AG10803 (cell line): ENCODE measurements around the gene TMUB1.
"Not testable (repeated sequence)": the region's sequence is repeated elsewhere in the genome, so short reads cannot be mapped to it uniquely, and the experiment has no call there.

Source experiments
- DNase-seq: peaks from one replicate; pipeline ENCODE4 v3.0.0; 2010; ENCODE audit warnings: low read depth
- H3K4me3 ChIP-seq: 2 replicates; pipeline ENCODE4 v1.5.1; 2011; ENCODE audit warnings: mild to moderate bottlenecking, low read length, control low read depth
- CTCF ChIP-seq: conservative IDR thresholded peaks from 2 replicates; pipeline ENCODE4 v1.5.1; 2011; ENCODE audit warnings: mild to moderate bottlenecking, low read length, control low read depth, inconsistent platforms

The TMUB1 gene

DNA sequence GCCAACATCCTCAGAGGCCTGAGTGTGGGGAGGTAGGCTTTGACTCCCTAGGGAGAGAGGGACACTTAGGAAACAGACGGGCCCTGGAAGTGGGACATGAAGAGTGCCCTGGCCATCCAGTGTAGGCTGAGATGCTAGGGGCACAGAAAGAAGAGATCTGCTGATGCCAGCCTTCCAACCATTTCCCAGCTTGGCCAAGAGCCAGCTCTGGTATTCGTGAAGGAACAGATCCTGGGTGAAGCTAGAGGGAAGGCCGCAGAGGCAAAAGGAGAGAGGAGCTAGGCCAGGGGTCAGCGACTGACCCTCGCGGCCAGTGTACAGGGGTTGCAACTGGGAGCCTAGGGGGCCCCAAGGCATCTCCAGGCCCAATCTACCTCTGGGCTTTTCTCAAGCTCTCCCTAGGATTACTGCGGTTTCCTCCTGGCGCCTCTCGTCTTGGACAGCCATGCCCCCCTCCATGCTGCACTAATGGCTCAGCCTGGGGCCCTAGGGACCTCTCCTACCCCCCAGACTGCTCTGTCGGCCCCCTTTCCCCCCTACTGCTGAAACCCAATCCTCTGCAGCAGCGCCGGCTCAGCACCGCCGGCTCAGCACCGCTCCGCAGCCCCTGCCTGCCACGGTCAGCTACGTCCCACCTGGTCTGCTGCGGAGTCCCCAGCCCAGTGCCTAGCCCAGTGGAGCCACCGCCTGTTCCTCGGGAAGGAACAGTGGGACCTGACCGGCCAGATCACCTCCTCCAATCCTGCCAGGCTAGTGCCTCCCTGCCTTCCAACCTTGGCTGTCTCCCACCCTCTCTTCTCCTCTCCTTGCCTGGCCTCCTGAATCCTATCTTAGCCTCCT, 35.1 kb downstream of the TMUB1 start, which contains the start of gene ASIC3:
Gene ASIC3 (plus strand): TSS at position 556 of the 840 bp plus-strand sequence. CDS start 355 bp downstream, outside the sequence.
- no peak within 1 kb of the TSS for H3K4me3 ChIP-seq

DNA sequence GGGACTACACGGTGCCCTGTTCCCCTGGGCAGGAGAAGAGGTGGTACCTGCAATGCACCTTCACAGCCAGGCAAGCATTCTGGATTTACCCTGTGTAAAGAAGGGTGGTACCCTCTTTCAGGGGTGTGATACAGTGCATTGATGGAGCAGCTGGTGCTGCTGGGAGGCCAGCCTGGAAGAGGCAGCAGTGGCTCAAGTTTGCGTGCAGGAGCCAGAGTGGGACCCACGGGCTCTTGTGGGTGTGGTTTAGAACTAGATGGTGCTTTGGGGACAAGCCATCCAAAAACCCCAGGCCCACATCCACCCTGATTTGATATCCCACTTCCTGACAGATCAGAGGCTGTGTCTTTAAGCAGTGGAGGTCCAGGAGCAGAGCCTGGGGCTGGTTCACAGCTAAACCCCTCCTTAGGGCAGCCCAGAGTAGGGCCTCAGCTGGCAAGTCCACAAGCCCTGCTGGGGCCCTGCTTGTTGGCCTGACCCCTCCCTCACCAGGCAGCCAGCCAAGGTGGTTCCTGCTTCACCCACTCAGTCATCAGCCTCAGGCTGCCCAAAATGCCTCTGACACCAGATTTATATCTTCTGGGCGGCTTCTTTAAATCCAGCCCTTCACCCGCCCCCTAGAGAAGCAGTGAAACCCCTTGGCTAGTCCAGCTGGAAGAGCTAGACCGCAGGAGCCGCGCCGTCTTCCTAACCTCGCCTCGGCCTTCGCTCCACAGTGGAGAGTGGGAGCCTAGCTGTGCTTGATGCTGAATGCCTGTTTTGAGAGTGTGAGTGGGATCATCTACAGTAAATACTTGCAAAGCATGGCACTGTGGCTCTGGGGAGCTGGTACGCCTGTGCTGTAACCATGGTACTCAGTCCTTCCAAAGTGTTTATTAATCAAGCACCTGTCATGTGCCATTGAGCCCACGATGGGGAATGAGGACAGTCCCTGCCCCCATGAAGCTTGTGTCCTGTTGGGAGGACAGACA, 36.4 kb downstream of the TMUB1 start:
- DNase-seq = peak; percentile 60
- TF ChIP-seq CTCF = no peak
- H3K4me3 ChIP-seq = no peak overlapping the region

More for the DNA sequence above, 35.1 kb downstream of the TMUB1 start, which contains the start of gene ASIC3:
- TF ChIP-seq CTCF = no peak
- no peak for DNase-seq

- H3K4me3 ChIP-seq = no peak overlapping the region
- no peak for TF ChIP-seq CTCF
- no peak for DNase-seq
Observed at GRCh38 chr7:151045967-151046366, 37.3 kb downstream of the TMUB1 start.

DNA sequence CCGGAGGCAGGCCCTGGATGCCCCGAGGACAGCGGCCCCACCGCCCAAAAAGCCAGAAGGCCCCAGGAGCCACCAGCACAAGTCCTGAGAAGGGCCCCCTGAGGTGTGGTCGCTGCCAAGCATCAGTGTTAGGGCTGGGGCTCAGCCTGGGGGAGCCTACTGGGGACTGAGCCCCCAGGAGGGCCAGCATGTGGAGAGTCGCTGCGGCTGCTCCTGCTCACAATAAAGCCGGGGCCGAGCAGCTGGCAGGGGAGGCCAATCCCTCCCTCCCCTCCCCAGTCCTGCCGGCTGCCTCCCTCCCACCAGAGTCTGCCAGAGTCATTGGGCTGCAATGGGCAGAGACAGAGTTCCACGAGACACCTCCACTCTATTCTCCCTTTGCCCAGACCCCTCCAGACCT, 38.0 kb downstream of the TMUB1 start:
- DNase-seq = no peak
- no peak overlapping the region for H3K4me3 ChIP-seq
- TF ChIP-seq CTCF = no peak

DNA sequence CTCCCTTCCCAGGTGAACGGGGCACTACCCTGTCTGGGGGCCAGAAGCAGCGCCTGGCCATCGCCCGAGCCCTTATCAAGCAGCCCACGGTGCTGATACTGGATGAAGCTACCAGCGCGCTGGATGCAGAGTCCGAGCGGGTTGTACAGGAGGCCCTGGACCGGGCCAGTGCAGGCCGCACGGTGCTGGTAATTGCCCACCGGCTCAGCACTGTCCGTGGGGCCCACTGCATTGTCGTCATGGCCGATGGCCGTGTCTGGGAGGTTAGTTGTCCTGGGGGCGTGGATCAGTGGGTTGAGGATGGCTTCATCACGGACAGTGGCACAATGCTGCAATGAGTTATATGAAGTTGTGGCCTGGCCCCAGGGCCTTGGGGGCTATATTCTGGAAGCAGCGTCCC, 39.3 kb downstream of the TMUB1 start:
- TF ChIP-seq CTCF = no peak
- DNase-seq = no peak
- no peak overlapping the region for H3K4me3 ChIP-seq

- not testable (repeated sequence) for DNase-seq, H3K4me3 ChIP-seq
Observed at GRCh38 chr7:151043449-151043848, 39.8 kb downstream of the TMUB1 start.

DNA sequence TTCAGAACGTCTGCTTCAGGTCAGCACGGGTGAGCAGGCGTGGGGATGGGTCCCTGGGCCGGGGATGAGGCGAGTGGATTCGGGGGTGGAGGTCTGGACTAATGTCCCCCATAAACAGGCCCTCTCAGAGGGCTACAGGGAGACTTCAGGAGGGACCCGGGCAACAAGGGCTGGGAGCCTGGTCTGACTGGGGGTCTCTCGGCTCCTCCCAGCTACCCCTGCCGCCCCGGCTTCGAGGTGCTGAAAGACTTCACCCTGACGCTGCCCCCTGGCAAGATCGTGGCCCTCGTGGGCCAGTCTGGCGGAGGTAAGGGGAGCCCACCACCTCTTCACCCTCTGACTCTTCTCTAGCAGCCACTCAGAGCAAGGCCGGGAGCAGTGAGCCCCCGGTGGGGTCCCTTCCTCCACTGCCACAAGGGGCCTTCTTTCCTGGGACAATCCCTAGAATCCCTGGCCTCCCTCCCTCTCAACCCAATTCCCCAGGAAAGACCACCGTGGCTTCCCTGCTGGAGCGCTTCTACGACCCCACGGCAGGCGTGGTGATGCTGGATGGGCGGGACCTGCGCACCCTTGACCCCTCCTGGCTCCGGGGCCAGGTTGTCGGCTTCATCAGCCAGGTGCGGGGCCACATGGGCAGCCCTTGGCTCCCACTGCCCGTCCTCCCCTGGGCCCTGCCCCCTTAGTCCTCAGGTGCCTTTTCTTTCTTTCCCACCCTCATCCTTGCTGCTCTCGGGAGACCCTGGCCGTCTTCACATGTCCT, 42.5 kb downstream of the TMUB1 start:
- TF ChIP-seq CTCF = no peak

More for the DNA sequence above, 42.5 kb downstream of the TMUB1 start:
- no peak overlapping the region for H3K4me3 ChIP-seq
- DNase-seq = no peak
